ENCODE results near the gene LRRIQ3. TPM values are rescaled to one million over a fixed set of nuclear protein-coding genes. Genes with fewer than 3 reads are reported as not detected.
A peak's percentile ranks its signal among the peaks of the same experiment; 100 is the strongest.

The LRRIQ3 gene
- total RNA-seq, 1 experiment from 2014 or later, result 0.63 TPM

DNA sequence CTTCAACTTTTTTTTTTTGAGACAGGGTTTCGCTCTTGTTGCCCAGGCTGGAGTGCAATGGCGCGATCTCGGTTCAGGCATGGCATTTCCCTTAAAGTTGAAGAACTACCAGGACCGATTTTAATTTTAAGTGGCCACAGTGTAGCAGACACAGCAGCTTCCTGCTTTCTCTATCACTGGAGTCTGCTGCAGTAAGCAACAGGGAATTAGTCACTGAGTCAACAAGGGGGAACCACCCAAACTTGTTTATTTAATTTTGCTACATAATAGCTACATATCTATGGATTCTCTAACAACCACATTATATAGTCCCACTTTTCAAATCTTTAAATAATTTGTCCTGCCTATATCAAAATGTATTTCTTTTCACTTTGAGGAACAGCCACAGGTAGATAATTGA, 24.7 kb upstream of the LRRIQ3 start:
- H3K36me3 Mint-ChIP-seq (ENCODE audit: insufficient read depth, unreplicated experiment), result no peaks in the 10 kb centered on the region
- BruUV-seq (replicated peaks), result no TSS peak
- intact Hi-C loops (cut with micrococcal nuclease), result no loop called here
- H3K4me3 Mint-ChIP-seq (ENCODE audit: unreplicated experiment), result no peak overlapping the region
- ChIA-PET CTCF (interaction anchor here (0.6 kb wide), 3 partner anchors 23 to 245 kb away, joined by 3 read pairs; no protein-coding TSS in a partner anchor), POLR2A (no interaction called here)
- H3K27ac Mint-ChIP-seq (ENCODE audit: low read depth, unreplicated experiment), result no peak overlapping the region
- peak; percentile 6 for DNase-seq (ENCODE audit: unreplicated experiment)
- TF ChIP-seq, protein P1, sequence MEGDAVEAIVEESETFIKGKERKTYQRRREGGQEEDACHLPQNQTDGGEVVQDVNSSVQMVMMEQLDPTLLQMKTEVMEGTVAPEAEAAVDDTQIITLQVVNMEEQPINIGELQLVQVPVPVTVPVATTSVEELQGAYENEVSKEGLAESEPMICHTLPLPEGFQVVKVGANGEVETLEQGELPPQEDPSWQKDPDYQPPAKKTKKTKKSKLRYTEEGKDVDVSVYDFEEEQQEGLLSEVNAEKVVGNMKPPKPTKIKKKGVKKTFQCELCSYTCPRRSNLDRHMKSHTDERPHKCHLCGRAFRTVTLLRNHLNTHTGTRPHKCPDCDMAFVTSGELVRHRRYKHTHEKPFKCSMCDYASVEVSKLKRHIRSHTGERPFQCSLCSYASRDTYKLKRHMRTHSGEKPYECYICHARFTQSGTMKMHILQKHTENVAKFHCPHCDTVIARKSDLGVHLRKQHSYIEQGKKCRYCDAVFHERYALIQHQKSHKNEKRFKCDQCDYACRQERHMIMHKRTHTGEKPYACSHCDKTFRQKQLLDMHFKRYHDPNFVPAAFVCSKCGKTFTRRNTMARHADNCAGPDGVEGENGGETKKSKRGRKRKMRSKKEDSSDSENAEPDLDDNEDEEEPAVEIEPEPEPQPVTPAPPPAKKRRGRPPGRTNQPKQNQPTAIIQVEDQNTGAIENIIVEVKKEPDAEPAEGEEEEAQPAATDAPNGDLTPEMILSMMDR (IDR thresholded peaks at IDR 0.05; ENCODE audit: unreplicated experiment), result no peak
- H3K4me1 Mint-ChIP-seq (ENCODE audit: insufficient read depth, unreplicated experiment), result no peaks in the 10 kb centered on the region
- H3K9me3 Mint-ChIP-seq (ENCODE audit: unreplicated experiment), result peaks cover 29% of the 10 kb centered on the region
- H3K27me3 Mint-ChIP-seq (ENCODE audit: insufficient read depth, unreplicated experiment), result no peaks in the 10 kb centered on the region

DNA sequence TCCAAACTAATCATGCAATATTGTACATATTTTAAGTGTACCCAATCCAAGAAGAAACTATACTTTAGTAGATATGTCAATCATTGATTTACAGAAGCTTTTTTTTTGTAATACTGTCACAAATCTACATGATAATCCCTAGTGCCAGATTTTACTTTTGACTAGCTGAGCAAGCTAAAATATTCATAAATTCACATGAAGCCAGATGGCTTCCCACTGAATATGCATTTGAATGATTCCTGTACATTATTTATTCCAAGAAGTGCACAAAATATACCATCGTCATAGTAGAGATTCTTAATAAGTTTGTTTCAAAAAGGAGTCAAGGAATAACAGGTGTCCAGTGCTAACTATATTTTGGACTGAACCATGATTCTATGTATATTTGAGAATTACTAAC, 17.3 kb upstream of the LRRIQ3 start:
- no peaks in the 10 kb centered on the region for H3K36me3 Mint-ChIP-seq (ENCODE audit: insufficient read depth, unreplicated experiment)
- ChIA-PET CTCF (no interaction called here), POLR2A (no interaction called here)
- intact Hi-C loops (cut with micrococcal nuclease), result no loop called here
- H3K27me3 Mint-ChIP-seq (ENCODE audit: insufficient read depth, unreplicated experiment), result no peaks in the 10 kb centered on the region
- no peaks in the 10 kb centered on the region for H3K4me1 Mint-ChIP-seq (ENCODE audit: insufficient read depth, unreplicated experiment)
- no TSS peak for BruUV-seq (replicated peaks)
- no peak for DNase-seq (ENCODE audit: unreplicated experiment)
- TF ChIP-seq, protein P1 (IDR thresholded peaks at IDR 0.05; ENCODE audit: unreplicated experiment), result no peak
- no peak overlapping the region for H3K4me3 Mint-ChIP-seq (ENCODE audit: unreplicated experiment)
- no peaks in the 10 kb centered on the region for H3K9me3 Mint-ChIP-seq (ENCODE audit: unreplicated experiment)
- no peak overlapping the region for H3K27ac Mint-ChIP-seq (ENCODE audit: low read depth, unreplicated experiment)

GRCh38 chr1:74205266-74205665, 7.3 kb upstream of the LRRIQ3 start:
- no peaks in the 10 kb centered on the region for H3K27me3 Mint-ChIP-seq (ENCODE audit: insufficient read depth, unreplicated experiment)
- peaks cover 36% of the 10 kb centered on the region for H3K36me3 Mint-ChIP-seq (ENCODE audit: insufficient read depth, unreplicated experiment)
- TF ChIP-seq, protein P1 (IDR thresholded peaks at IDR 0.05; ENCODE audit: unreplicated experiment), result no peak
- no peak overlapping the region for H3K27ac Mint-ChIP-seq (ENCODE audit: low read depth, unreplicated experiment)
- CTCF ChIA-PET, result no interaction called here
- no peak overlapping the region for H3K4me3 Mint-ChIP-seq (ENCODE audit: unreplicated experiment)
- no peak for DNase-seq (ENCODE audit: unreplicated experiment)
- H3K4me1 Mint-ChIP-seq (ENCODE audit: insufficient read depth, unreplicated experiment), result no peaks in the 10 kb centered on the region
- intact Hi-C loops (cut with micrococcal nuclease), result no loop called here
- BruUV-seq (replicated peaks), result no TSS peak
- POLR2A ChIA-PET, result no interaction called here
- H3K9me3 Mint-ChIP-seq (ENCODE audit: unreplicated experiment), result no peaks in the 10 kb centered on the region

GRCh38 chr1:74199504-74199903, 1.5 kb upstream of the LRRIQ3 start:
- CTCF ChIA-PET, result interaction anchor here (0.6 kb wide), 1 partner anchor 23 kb away, joined by 3 read pairs; no protein-coding TSS in a partner anchor
- intact Hi-C loops (cut with micrococcal nuclease), result loop anchor here (2.0 kb wide), 1 partner anchor 263 kb away; no protein-coding TSS in a partner anchor
- Mint-ChIP-seq H3K4me1 (ENCODE audit: insufficient read depth, unreplicated experiment) (peaks cover 4% of the 10 kb centered on the region), H3K27me3 (ENCODE audit: insufficient read depth, unreplicated experiment) (no peaks in the 10 kb centered on the region), H3K27ac (ENCODE audit: low read depth, unreplicated experiment) (no peak overlapping the region), H3K36me3 (ENCODE audit: insufficient read depth, unreplicated experiment) (peaks cover 25% of the 10 kb centered on the region), H3K9me3 (ENCODE audit: unreplicated experiment) (no peaks in the 10 kb centered on the region), H3K4me3 (ENCODE audit: unreplicated experiment) (peak overlapping the region; percentile 93)
- no TSS peak for BruUV-seq (replicated peaks)
- TF ChIP-seq, protein P1 (IDR thresholded peaks at IDR 0.05; ENCODE audit: unreplicated experiment), result no peak
- POLR2A ChIA-PET, result interaction anchor here (1.6 kb wide), 1 partner anchor 534 kb away, joined by 5 read pairs; no protein-coding TSS in a partner anchor
- DNase-seq (ENCODE audit: unreplicated experiment), result no peak
